GM12865 (cell line): Measurements from ENCODE around the gene ACSL1.

Experiments
- DNase-seq: peaks from one replicate; pipeline ENCODE4 v3.0.0; 2010; ENCODE audit warnings: low read depth
- H3K4me3 ChIP-seq: 2 replicates; pipeline ENCODE4 v1.5.1; 2011; ENCODE audit warnings: mild to moderate bottlenecking, low read depth, low read length, control low read depth
- CTCF ChIP-seq: IDR thresholded peaks from 2 replicates; pipeline ENCODE4 v1.5.1; 2011; ENCODE audit warnings: low read length, control low read depth, low read depth, inconsistent platforms; ENCODE audit not compliant: insufficient read depth; ENCODE audit errors: missing control alignments

ACSL1 gene

GRCh38 chr4:184706453-184706852, 119.3 kb downstream of the ACSL1 start:
- no peak overlapping the region for H3K4me3 ChIP-seq
- no peak for DNase-seq
- TF ChIP-seq CTCF: no peak

GRCh38 chr4:184705692-184706091, 120.1 kb downstream of the ACSL1 start:
- H3K4me3 ChIP-seq: no peak overlapping the region
- TF ChIP-seq CTCF: no peak
- peak; percentile 45 for DNase-seq
